HepG2 (cell line): ENCODE measurements around the gene CREBRF. TPM values are rescaled to one million over a fixed set of nuclear protein-coding genes. Genes with fewer than 3 reads are reported as not detected.

Experiments
- ATAD3A ChIP-seq: sonication (generic); formaldehyde crosslinking; IDR thresholded peaks from 2 replicates; pipeline ENCODE4 v1.4.0; 2020; ENCODE audit warnings: missing genetic modification reagents
- ATF1 ChIP-seq: IDR thresholded peaks from 2 replicates; pipeline ENCODE4 v1.6.1; 2016; ENCODE audit warnings: mild to moderate bottlenecking, control low read depth
- CBFB ChIP-seq: sonication (generic); formaldehyde crosslinking; IDR thresholded peaks from 2 replicates; pipeline ENCODE4 v1.4.0; 2020; ENCODE audit warnings: missing genetic modification reagents
- HHEX ChIP-seq: IDR thresholded peaks from 2 replicates; pipeline ENCODE4 v1.6.1; 2016; ENCODE audit warnings: control low read depth
- MBD4 ChIP-seq: IDR thresholded peaks from 2 replicates; pipeline ENCODE4 v1.6.1; 2012; ENCODE audit warnings: low read length, inconsistent platforms, borderline replicate concordance
- NR3C1 ChIP-seq: sonication (generic); formaldehyde crosslinking; IDR thresholded peaks from 2 replicates; pipeline ENCODE4 v1.4.0; 2020; ENCODE audit warnings: missing genetic modification reagents
- PITX1 ChIP-seq: sonication (generic); formaldehyde crosslinking; IDR thresholded peaks from 2 replicates; pipeline ENCODE4 v1.5.1; 2020; ENCODE audit warnings: mild to moderate bottlenecking, missing genetic modification reagents
- PPARG ChIP-seq: conservative IDR thresholded peaks from 2 replicates; pipeline ENCODE4 v1.6.1; 2016; ENCODE audit warnings: missing biosample characterization, missing genetic modification reagents
- RNF2 ChIP-seq: fragments of 450-650 bp; conservative IDR thresholded peaks from 2 replicates; pipeline ENCODE4 v1.6.1; 2016; ENCODE audit warnings: low read depth
- SRSF4 ChIP-seq: fragments of 200-400 bp; formaldehyde crosslinking; IDR thresholded peaks from one replicate; pipeline ENCODE4 v1.6.1; 2018; ENCODE audit warnings: mild to moderate bottlenecking, low read depth, low read length, moderate library complexity; ENCODE audit not compliant: poor library complexity, severe bottlenecking
- TBP ChIP-seq: sonication (generic); formaldehyde crosslinking; IDR thresholded peaks from 2 replicates; pipeline ENCODE4 v1.5.0; 2020; ENCODE audit warnings: missing genetic modification reagents
- TIGD3 ChIP-seq: sonication (generic); formaldehyde crosslinking; IDR thresholded peaks from 2 replicates; pipeline ENCODE4 v1.5.1; 2020; ENCODE audit warnings: mild to moderate bottlenecking, missing genetic modification reagents, borderline replicate concordance
- WIZ ChIP-seq: sonication (generic); formaldehyde crosslinking; IDR thresholded peaks from 2 replicates; pipeline ENCODE4 v1.5.1; 2020; ENCODE audit warnings: mild to moderate bottlenecking, missing genetic modification reagents
- YEATS4 ChIP-seq: sonication (generic); formaldehyde crosslinking; IDR thresholded peaks from 2 replicates; pipeline ENCODE4 v1.4.0; 2020; ENCODE audit warnings: missing genetic modification reagents, borderline replicate concordance
- ZBTB10 ChIP-seq: sonication (generic); formaldehyde crosslinking; IDR thresholded peaks from 2 replicates; pipeline ENCODE4 v1.4.0; 2020; ENCODE audit warnings: missing genetic modification reagents, borderline replicate concordance
- ZBTB42 ChIP-seq: sonication (generic); formaldehyde crosslinking; IDR thresholded peaks from 2 replicates; pipeline ENCODE4 v1.5.0; 2020; ENCODE audit warnings: mild to moderate bottlenecking, missing genetic modification reagents
- ZMAT3 ChIP-seq: sonication (generic); formaldehyde crosslinking; conservative IDR thresholded peaks from 2 replicates; pipeline ENCODE4 v1.7.0; 2021; ENCODE audit warnings: missing genetic modification reagents
- ZMYM4 ChIP-seq: sonication (generic); formaldehyde crosslinking; IDR thresholded peaks from 2 replicates; pipeline ENCODE4 v1.8.1; 2023; ENCODE audit warnings: mild to moderate bottlenecking, missing genetic modification reagents
- ZNF207 ChIP-seq: fragments of 450-650 bp; IDR thresholded peaks from 2 replicates; pipeline ENCODE4 v1.6.1; 2016; ENCODE audit warnings: antibody characterized with exemption, borderline replicate concordance
- ZNF224 ChIP-seq: sonication (generic); formaldehyde crosslinking; IDR thresholded peaks from 2 replicates; pipeline ENCODE4 v1.5.0; 2020; ENCODE audit warnings: mild to moderate bottlenecking, missing genetic modification reagents
- ZNF441 ChIP-seq: sonication (generic); formaldehyde crosslinking; IDR thresholded peaks from 2 replicates; pipeline ENCODE4 v1.7.0; 2021; ENCODE audit warnings: missing genetic modification reagents, borderline replicate concordance
- ZNF550 ChIP-seq: sonication (generic); formaldehyde crosslinking; IDR thresholded peaks from 2 replicates; pipeline ENCODE4 v1.4.0; 2020; ENCODE audit warnings: mild to moderate bottlenecking, missing genetic modification reagents, borderline replicate concordance
- ZNF670 ChIP-seq: sonication (generic); formaldehyde crosslinking; IDR thresholded peaks from 2 replicates; pipeline ENCODE4 v1.8.0; 2022; ENCODE audit warnings: mild to moderate bottlenecking, missing genetic modification reagents, borderline replicate concordance
- polyA plus RNA-seq, 8 experiments: library from polyadenylated mRNA; depleted of rRNA in 3 of 8; stranded (reverse) in 7 of 8; unstranded in 1 of 8; fragments of >200 nt; fragmentation: Illumina TruSeq in 4 of 8; extraction: Trizol in 4 of 8; gene quantifications; 2 replicates each; pipeline versions ENCODE4 v1.2.1 to v1.2.3, GENCODE V29; 2011 to 2016; ENCODE audit warnings: low read depth in 4 of 8, missing spikeins in 1 of 8, mixed read lengths in 1 of 8; ENCODE audit not compliant: insufficient read depth in 1 of 8
- total RNA-seq, 5 experiments: library from RNA; depleted of rRNA; stranded (reverse); fragments of >200 nt; fragmentation: Illumina TruSeq; extraction: Trizol; gene quantifications; 2 replicates each; pipeline ENCODE4 v1.2.3, GENCODE V29; 2016; ENCODE audit warnings: low read depth in 1 of 5
- TF ChIP-seq, protein P1 (sequence below): sonication (generic); formaldehyde crosslinking; IDR thresholded peaks from 2 replicates; pipeline ENCODE4 v1.4.0; 2020; ENCODE audit warnings: mild to moderate bottlenecking, missing genetic modification reagents
- TF ChIP-seq, protein P2 (sequence below): sonication (generic); formaldehyde crosslinking; IDR thresholded peaks from 2 replicates; pipeline ENCODE4 v1.9.0; 2021; ENCODE audit warnings: missing genetic modification reagents, mild to moderate bottlenecking, borderline replicate concordance

The CREBRF gene
- total and polyA plus RNA-seq, 2 of the 13 experiments (the other 11 are each of a cell fraction or from before 2014, with no cell fraction given), result 4.5 to 10.2 TPM

DNA sequence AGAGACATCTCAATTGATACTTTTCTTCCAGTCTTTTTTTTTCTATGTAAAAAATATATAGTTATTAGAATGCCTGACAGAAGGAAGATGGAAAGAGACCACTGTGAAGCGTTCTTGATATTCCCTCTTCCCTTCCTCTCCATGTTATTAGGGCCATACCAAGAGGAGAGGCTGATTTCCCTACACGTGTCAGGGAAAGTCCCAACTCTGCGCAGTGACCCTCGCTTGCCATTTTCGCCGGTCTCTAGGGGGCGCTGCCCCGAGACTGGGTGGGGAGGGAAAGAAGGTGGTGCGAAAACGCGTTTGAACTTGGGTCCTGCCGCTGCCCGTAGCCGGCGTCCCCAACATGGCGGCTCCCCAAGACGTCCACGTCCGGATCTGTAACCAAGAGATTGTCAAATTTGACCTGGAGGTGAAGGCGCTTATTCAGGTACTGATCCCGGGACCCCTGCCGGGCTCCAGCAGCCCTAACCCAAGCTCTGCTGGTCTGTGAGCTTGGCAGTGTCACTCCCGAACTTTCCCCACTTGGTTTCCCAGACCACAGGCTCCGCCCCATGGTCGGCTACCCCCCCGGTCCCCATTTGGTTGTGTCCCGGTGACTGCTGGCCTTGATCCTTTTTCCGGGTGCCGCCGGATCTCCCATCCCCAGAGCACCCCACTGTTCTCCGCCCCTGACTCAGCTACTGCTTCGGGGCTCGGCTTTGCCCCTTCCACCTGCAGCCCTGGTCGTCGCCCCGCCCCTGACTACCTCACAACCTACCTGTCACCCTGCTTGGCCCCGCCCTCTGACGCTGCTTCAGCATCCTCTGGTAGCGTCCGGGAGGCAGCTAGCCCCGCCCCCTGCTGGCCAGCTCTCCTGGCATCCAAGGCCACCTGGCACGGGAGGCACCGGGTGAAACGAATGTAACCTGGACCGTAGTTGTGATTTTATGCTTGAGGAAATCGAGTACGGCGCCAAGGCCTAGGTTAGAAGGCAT is 88.3 kb downstream of the CREBRF start, which contains the start of gene BNIP1 (continued):
- TF ChIP-seq ZNF670 (CRISPR knock-in tag) (0 out of 2 replicates have a peak, but pooled peaks have one; percentile 58), ZMAT3 (CRISPR knock-in tag) (peak; percentile 66; the same call in 1 of the 2 replicates), ZMYM4 (CRISPR knock-in tag) (peak; percentile 93), TBP (peak; percentile 32; the same call in 1 of the 2 replicates), YEATS4 (peak; percentile 97), RNF2 (no peak), HHEX (CRISPR knock-in tag) (no peak), MBD4 (no peak), ZNF224 (CRISPR knock-in tag) (no peak), ZNF207 (no peak), ZNF441 (no peak), ZBTB42 (CRISPR knock-in tag) (no peak), ATF1 (CRISPR knock-in tag) (peak; percentile 71), NR3C1 (CRISPR knock-in tag) (no peak), PPARG (CRISPR knock-in tag) (peak; percentile 58; the same call in 1 of the 2 replicates), SRSF4 (no peak), WIZ (CRISPR knock-in tag) (no peak; the same call in 1 of the 2 replicates), TIGD3 (CRISPR knock-in tag) (no peak), ZNF550 (CRISPR knock-in tag) (no peak), PITX1 (CRISPR knock-in tag) (no peak), ZBTB10 (no peak), CBFB (CRISPR knock-in tag) (peak; percentile 85), ATAD3A (CRISPR knock-in tag) (no peak)
- TF ChIP-seq, protein P1, sequence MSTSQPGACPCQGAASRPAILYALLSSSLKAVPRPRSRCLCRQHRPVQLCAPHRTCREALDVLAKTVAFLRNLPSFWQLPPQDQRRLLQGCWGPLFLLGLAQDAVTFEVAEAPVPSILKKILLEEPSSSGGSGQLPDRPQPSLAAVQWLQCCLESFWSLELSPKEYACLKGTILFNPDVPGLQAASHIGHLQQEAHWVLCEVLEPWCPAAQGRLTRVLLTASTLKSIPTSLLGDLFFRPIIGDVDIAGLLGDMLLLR, result peak; percentile 44
- TF ChIP-seq, protein P2, sequence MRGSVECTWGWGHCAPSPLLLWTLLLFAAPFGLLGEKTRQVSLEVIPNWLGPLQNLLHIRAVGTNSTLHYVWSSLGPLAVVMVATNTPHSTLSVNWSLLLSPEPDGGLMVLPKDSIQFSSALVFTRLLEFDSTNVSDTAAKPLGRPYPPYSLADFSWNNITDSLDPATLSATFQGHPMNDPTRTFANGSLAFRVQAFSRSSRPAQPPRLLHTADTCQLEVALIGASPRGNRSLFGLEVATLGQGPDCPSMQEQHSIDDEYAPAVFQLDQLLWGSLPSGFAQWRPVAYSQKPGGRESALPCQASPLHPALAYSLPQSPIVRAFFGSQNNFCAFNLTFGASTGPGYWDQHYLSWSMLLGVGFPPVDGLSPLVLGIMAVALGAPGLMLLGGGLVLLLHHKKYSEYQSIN (CRISPR knock-in tag), result no peak
